Measurements from ENCODE around the gene CNGA3.

DNA sequence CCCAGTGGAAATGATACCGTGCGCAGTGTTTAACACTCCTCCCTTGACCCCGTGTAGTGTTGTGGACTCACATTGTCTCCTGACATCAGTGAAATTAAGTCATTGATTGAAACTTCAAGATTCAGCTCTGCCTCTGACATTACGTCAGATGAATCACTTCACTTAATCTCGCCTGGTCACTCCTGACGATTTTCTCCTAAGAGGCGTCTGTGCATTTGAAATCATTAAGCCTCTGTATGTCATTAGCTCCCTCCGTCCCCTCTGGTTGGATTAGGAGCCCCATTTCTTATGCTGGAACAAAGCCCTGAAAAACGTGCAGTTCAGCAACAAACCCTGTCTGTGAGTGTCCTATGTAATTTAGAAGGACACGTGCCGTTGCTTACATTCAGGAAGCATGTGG lies 36.7 kb upstream of the CNGA3 start:
- TF ChIP-seq CTCF (IDR thresholded peaks at IDR 0.05; ENCODE audit: insufficient read depth, low read length) (no peak), SPI1 (IDR thresholded peaks at IDR 0.05; ENCODE audit: borderline replicate concordance, low read depth) (no peak), GABPA (IDR thresholded peaks at IDR 0.05; ENCODE audit: low read depth) (no peak)
- TF ChIP-seq, protein P1, sequence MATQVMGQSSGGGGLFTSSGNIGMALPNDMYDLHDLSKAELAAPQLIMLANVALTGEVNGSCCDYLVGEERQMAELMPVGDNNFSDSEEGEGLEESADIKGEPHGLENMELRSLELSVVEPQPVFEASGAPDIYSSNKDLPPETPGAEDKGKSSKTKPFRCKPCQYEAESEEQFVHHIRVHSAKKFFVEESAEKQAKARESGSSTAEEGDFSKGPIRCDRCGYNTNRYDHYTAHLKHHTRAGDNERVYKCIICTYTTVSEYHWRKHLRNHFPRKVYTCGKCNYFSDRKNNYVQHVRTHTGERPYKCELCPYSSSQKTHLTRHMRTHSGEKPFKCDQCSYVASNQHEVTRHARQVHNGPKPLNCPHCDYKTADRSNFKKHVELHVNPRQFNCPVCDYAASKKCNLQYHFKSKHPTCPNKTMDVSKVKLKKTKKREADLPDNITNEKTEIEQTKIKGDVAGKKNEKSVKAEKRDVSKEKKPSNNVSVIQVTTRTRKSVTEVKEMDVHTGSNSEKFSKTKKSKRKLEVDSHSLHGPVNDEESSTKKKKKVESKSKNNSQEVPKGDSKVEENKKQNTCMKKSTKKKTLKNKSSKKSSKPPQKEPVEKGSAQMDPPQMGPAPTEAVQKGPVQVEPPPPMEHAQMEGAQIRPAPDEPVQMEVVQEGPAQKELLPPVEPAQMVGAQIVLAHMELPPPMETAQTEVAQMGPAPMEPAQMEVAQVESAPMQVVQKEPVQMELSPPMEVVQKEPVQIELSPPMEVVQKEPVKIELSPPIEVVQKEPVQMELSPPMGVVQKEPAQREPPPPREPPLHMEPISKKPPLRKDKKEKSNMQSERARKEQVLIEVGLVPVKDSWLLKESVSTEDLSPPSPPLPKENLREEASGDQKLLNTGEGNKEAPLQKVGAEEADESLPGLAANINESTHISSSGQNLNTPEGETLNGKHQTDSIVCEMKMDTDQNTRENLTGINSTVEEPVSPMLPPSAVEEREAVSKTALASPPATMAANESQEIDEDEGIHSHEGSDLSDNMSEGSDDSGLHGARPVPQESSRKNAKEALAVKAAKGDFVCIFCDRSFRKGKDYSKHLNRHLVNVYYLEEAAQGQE (IDR thresholded peaks at IDR 0.05; ENCODE audit: insufficient replicate concordance, low read depth), result no peak

Measured in HL-60 (cell line).